DMS114 treated with DMSO at 0.1 percent for 48 hours (cell line): ENCODE measurements around the gene NEK7.
"Not testable (repeated sequence)": the region's sequence is repeated elsewhere in the genome, so short reads cannot be mapped to it uniquely, and the experiment has no call there.

Experiments
- DNase-seq: peaks from one replicate; lab custom pipeline; 2025; ENCODE audit not compliant: unreplicated experiment; lab: John Stamatoyannopoulos, UW

Gene NEK7

DNA sequence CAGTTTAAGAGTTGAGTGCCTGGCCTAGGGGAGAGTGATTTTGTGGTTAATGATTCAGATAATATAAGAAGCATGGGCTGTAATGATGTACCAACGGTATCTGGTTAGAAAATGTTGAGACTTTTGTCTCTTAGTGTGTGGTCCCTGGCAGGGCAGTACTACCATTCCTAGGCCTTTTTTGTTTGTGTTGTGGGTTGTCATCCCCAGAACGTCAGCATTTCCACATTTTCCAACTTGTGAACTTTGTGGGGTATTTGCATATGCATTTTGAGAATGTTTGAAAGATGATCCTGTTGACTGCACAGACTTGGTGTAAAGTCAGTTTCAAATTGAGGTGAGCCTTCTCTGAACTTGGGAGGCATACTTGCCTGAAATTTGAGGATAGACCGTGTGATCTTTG is 11.4 kb downstream of the NEK7 start:
- no peak for DNase-seq

- DNase-seq = no peak
These were observed 12.9 kb downstream of the NEK7 start for GRCh38 chr1:198169672-198170071.

DNA sequence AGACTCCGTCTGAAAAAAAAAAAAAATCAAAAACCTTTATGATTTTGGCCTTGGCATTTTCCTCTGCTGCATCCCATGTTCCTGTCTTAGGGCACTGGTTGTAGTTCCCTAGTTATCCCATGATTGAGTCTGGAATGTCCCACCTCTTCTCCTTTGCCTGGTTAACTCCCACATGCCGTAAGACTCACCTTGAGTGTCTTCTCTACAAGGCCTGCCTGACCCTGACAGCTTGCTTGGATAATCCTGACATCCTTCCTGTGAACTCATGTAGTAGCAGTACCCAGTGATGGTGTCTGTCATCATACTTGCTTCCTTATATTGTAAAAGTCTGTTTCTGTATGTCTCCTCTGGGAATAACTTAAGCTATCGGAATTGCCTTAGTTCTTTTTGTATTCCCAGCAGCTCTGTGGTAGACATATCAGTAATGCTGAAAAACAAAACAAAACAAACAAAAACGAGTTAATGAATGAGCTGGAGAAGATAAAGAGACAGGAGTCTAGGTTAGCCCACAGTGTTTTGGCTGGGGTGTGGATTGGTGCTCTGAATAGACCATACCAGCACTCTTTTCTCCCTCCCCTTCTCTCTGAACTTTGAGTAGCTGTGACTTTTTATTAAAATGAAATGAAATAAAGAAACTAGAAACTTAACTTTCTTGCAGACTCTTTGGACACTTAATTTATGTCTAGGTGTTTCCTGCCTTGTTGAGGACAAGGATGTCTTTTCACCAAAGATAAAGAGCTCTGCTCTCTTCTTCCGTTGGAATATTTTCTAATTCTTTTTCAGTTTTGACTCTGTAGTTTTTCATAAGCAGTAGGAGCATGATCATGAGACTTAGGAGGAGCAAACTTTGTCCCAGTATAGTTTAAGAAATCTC is 15.1 kb downstream of the NEK7 start:
- DNase-seq = no peak

- DNase-seq = no peak
These were observed 17.0 kb downstream of the NEK7 start for GRCh38 chr1:198173832-198174231.

DNA sequence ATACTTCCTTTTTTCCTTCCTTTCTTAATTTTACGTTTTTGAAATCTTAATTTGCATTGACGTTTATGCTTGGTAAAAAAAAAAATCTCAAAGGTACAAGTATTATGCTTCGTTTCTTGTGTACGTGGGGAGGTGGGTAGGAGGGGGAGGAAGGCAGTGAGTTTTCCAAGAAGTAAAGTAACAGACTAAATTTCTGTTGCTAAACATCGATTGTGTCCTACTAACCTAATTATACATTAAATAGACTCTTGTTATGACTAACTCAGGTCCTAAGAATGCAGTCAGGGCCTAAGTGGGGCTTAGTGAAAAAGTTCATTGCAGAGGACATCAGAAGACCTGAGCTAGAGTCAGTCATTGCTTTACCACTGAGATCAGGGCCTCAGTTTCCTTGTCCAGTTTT is 17.5 kb downstream of the NEK7 start:
- no peak for DNase-seq

GRCh38 chr1:198175423-198176170 is 18.8 kb downstream of the NEK7 start:
- no peak for DNase-seq

GRCh38 chr1:198176179-198176578 is 19.4 kb downstream of the NEK7 start:
- no peak for DNase-seq

DNA sequence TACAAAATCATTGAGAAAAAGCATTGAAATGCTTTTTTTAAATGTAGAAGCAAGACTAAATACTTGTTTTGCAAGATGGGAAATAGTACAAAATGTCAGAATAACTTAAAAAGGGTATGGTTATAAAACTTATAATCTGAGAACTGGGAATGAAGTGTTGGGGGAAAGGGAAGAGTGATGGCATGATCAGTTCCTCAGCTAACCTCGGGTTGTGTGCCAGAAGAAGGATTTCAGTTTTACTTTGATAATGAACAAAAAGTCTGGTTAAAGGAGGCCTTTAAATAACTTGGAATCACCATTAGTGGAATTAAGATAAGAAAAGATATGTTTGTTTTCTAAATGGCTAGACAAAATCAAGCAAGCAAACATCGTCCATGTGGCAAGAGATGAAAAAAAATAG is 20.7 kb downstream of the NEK7 start:
- DNase-seq = no peak

GRCh38 chr1:198178615-198179014 is 21.8 kb downstream of the NEK7 start:
- no peak for DNase-seq

DNA sequence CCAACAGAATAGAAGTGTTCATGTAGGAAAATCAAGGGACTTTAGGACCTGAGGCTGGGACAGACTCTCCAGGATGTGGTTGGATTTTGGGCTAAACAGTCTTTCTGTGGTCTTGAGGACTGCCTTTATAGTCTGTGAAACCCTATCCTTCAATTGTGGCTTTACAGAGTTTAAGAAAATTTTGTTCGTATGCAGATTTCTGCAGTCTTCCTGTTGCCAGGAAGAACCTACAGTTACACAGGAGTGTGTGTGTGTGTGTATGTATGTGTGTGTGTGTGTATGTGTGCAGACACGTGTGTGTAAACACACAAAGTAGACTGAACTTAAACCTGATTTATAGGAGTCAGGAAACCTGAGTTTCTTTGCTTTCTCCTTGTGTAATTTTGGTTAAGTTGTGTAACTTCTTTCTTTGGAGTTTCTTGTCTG is 22.8 kb downstream of the NEK7 start:
- DNase-seq = no peak

DNA sequence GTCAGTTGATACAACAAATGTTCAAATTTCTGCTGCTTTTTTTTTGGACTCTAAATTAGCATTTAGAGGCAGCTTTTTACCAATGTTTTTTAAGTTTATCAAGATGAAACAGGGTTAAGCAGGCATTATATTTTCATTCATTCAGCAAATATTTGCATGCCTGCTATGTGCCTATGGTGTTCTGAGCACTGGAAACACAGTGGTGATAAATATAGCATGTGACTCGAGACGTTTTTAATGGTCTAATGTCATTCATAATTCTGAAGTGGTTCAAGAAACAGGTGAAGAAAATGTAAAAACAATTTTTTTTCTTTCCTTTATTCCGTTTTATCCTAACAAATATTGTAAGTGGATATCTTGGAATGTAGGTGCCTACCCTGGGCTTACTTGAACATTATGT is 26.8 kb downstream of the NEK7 start:
- DNase-seq = no peak

DNA sequence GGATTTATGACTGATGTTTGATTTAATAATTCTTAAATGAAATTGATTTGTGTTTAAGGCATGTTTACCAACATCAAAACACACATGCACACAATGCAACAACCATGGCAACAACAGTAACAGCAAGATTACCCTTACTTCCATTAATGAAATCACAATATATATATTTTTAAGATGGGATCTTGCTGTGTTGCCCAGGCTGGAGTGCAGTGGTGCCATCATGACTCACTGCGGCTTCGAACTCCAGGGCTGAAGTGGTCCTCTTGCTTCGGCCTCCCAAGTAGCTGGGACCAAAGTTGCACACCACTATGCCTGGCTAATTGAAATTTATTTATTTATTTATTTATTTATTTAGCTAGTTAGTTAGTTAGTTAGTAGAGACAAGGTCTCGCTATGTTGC is 27.7 kb downstream of the NEK7 start:
- DNase-seq = no peak

GRCh38 chr1:198185146-198185545 is 28.3 kb downstream of the NEK7 start:
- DNase-seq = no peak

DNA sequence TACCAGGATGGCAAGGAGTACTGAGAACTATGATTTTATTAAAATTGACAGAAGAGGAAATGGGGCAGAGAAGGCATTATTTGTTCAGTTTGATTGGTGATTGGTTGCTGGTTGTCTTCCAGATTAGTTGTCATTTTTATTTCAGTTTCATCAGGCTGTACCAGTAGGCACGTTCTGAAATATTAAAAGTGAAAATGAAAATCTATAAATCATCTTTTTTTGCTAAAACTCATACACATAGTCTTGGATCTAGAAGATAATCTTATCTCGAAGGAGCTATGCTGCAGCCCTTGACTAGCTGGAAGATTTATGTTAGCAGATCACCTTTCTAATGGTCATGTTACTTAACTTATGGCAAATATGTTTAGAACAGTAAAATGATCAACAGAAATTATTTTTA is 29.0 kb downstream of the NEK7 start:
- no peak for DNase-seq

- no peak for DNase-seq
These were observed 30.2 kb downstream of the NEK7 start for GRCh38 chr1:198186916-198187580.

GRCh38 chr1:198187973-198188588 is 31.3 kb downstream of the NEK7 start:
- no peak for DNase-seq

DNA sequence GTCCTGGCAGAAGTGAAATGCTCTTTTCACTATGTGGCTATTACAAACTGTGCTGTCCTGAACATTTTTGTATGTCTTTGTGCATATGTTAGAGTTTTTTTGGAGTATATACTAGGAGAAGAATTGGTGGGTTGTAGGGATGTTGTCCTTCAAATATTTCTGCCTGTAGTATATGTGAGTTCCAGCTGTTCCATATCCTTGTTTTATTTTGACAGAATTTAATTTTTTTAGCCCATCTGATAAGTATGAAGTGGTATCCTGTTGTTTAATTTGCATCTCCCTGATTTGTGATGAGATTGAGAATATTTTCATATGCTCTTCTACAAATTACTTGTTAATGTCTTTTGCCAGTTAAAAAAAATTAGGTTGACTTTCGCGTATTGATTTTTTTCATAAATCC is 34.3 kb downstream of the NEK7 start:
- DNase-seq = no peak

DNA sequence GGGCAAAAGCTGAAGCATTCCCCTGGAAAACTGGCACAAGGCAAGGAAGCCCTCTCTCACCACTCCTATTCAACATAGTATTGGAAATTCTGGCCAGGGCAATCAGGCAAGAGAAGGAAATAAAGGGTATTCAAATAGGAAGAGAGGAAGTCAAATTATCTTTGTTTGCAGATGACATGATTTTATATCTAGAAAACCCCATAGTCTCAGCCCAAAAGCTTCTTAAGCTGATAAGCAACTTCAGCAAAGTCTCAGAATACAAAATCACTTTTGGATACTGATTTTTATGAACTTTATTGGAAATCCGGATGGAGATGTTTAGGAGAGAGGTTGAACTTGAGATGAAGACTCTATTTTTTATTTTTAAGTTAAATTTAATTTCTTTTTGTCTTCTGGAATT is 37.1 kb downstream of the NEK7 start:
- not testable (repeated sequence) for DNase-seq

DNA sequence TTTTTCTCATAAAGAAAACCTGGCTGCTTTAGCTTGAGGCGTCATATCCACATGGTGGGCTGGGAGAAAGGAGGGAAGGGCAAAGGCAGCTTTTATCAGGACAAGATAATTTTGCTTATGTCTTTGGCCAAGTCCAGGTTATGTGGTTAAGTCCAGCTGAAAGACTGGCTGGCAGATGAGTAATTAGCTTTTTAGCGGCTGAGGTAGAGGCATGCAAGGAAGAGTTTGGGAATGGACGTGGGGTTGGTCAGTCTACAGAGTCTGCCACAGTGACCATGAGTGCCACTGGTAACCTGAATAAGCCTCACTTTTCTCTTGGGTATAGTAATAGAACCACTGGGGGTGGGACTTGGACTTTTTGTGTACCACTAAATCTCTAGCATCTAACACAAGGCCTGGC is 39.8 kb downstream of the NEK7 start:
- DNase-seq = no peak

GRCh38 chr1:198197285-198197684 is 40.5 kb downstream of the NEK7 start:
- no peak for DNase-seq

- no peak for DNase-seq
These were observed 42.3 kb downstream of the NEK7 start for GRCh38 chr1:198199105-198199504.
